ENCODE measurements around the gene RAB18.
A peak's percentile ranks its signal among the peaks of the same experiment; 100 is the strongest.

RAB18 gene

DNA sequence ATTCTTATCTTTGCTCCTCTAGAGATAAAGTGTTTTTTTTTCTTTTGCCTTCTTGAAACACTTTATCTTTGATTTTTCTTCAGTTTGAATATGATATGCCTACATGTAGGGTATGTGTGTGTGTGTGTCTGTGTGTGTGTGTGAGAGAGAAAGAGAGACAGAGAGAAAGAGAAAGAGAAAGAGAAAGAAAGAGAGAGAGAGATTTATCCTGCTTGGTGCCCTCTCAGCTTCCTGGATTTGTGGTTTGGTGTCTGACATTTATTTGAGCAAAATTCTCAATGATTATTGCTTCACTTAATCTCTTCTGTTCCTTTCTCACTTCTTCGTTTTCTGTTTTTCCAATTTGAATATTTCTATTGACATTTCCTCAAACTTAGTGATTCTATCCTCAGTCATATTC, 60.3 kb downstream of the RAB18 start:
- Histone ChIP-seq H3K27me3 (ENCODE audit: insufficient read depth, low read length, poor library complexity, severe bottlenecking) (no peaks in the 10 kb centered on the region), H3K9me3 (ENCODE audit: insufficient read depth, low read depth, low read length) (no peaks in the 10 kb centered on the region), H4K20me1 (ENCODE audit: insufficient read depth, low read length, poor library complexity, severe bottlenecking) (no peaks in the 10 kb centered on the region), H3K79me2 (ENCODE audit: insufficient read depth, low read length) (no peaks in the 10 kb centered on the region), H3K9ac (ENCODE audit: low read depth, low read length, poor library complexity, severe bottlenecking) (no peak overlapping the region), H3K9me2 (replicated peaks; ENCODE audit: low read depth, low read length) (no peaks in the 10 kb centered on the region), H3F3A (ENCODE audit: low read depth) (no peaks in the 10 kb centered on the region), H3K4me2 (ENCODE audit: low read depth, low read length, poor library complexity, severe bottlenecking) (peak overlapping the region; percentile 27), H3K4me3 (ENCODE audit: low read length, poor library complexity, severe bottlenecking) (peak overlapping the region; percentile 24), H3K36me3 (ENCODE audit: insufficient read depth, low read length) (no peaks in the 10 kb centered on the region), H2AFZ (ENCODE audit: low read length) (peak overlapping the region; percentile 32), H3K4me1 (ENCODE audit: insufficient read depth, low read length, poor library complexity, severe bottlenecking) (no peaks in the 10 kb centered on the region)
- TF ChIP-seq, protein P1, sequence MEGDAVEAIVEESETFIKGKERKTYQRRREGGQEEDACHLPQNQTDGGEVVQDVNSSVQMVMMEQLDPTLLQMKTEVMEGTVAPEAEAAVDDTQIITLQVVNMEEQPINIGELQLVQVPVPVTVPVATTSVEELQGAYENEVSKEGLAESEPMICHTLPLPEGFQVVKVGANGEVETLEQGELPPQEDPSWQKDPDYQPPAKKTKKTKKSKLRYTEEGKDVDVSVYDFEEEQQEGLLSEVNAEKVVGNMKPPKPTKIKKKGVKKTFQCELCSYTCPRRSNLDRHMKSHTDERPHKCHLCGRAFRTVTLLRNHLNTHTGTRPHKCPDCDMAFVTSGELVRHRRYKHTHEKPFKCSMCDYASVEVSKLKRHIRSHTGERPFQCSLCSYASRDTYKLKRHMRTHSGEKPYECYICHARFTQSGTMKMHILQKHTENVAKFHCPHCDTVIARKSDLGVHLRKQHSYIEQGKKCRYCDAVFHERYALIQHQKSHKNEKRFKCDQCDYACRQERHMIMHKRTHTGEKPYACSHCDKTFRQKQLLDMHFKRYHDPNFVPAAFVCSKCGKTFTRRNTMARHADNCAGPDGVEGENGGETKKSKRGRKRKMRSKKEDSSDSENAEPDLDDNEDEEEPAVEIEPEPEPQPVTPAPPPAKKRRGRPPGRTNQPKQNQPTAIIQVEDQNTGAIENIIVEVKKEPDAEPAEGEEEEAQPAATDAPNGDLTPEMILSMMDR (conservative IDR thresholded peaks at IDR 0.05; ENCODE audit: low read length) = no peak
- TF ChIP-seq EZH2phosphoT487 (IDR thresholded peaks at IDR 0.05; ENCODE audit: borderline replicate concordance) = no peak

DNA sequence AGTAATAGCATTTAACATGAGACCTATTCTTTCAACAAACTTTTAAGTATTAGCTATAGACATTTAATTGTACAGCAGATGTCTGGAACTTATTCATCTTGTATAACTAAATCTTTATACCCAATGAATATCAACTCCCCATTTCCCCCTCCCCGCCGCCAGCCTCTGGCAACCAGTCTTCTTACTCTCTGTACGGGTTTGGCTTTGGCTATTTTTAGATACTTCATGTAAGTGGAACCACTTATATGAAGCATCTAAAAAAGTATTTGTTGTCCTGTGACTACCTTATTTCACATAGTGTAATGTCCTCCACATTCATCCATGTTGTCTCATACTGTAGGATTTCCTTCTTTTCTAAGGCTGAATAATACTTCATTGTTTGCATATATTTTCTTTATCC, 60.8 kb downstream of the RAB18 start:
- Histone ChIP-seq H3K4me2 (ENCODE audit: low read depth, low read length, poor library complexity, severe bottlenecking) (no peak overlapping the region), H3F3A (ENCODE audit: low read depth) (no peaks in the 10 kb centered on the region), H2AFZ (ENCODE audit: low read length) (peak overlapping the region; percentile 32; the same call in 1 of the 2 replicates), H3K4me1 (ENCODE audit: insufficient read depth, low read length, poor library complexity, severe bottlenecking) (no peaks in the 10 kb centered on the region), H3K9ac (ENCODE audit: low read depth, low read length, poor library complexity, severe bottlenecking) (no peak overlapping the region), H4K20me1 (ENCODE audit: insufficient read depth, low read length, poor library complexity, severe bottlenecking) (no peaks in the 10 kb centered on the region), H3K4me3 (ENCODE audit: low read length, poor library complexity, severe bottlenecking) (no peak overlapping the region), H3K9me2 (replicated peaks; ENCODE audit: low read depth, low read length) (no peaks in the 10 kb centered on the region), H3K9me3 (ENCODE audit: insufficient read depth, low read depth, low read length) (no peaks in the 10 kb centered on the region), H3K79me2 (ENCODE audit: insufficient read depth, low read length) (no peaks in the 10 kb centered on the region), H3K27me3 (ENCODE audit: insufficient read depth, low read length, poor library complexity, severe bottlenecking) (no peaks in the 10 kb centered on the region), H3K36me3 (ENCODE audit: insufficient read depth, low read length) (no peaks in the 10 kb centered on the region)
- TF ChIP-seq, protein P1 (conservative IDR thresholded peaks at IDR 0.05; ENCODE audit: low read length) = no peak
- no peak for TF ChIP-seq EZH2phosphoT487 (IDR thresholded peaks at IDR 0.05; ENCODE audit: borderline replicate concordance)

GRCh38 chr10:27568196-27569175, 64.4 kb downstream of the RAB18 start:
- H3K27me3 ChIP-seq (ENCODE audit: insufficient read depth, low read length, poor library complexity, severe bottlenecking) = no peaks in the 10 kb centered on the region
- H2AFZ ChIP-seq (ENCODE audit: low read length) = no peak overlapping the region
- no peaks in the 10 kb centered on the region for H3F3A ChIP-seq (ENCODE audit: low read depth)
- H3K9me2 ChIP-seq (replicated peaks; ENCODE audit: low read depth, low read length) = no peaks in the 10 kb centered on the region
- H3K36me3 ChIP-seq (ENCODE audit: insufficient read depth, low read length) = no peaks in the 10 kb centered on the region
- H3K79me2 ChIP-seq (ENCODE audit: insufficient read depth, low read length) = no peaks in the 10 kb centered on the region
- no peak for TF ChIP-seq EZH2phosphoT487 (IDR thresholded peaks at IDR 0.05; ENCODE audit: borderline replicate concordance)
- TF ChIP-seq, protein P1 (conservative IDR thresholded peaks at IDR 0.05; ENCODE audit: low read length) = no peak
- no peak overlapping the region for H3K4me3 ChIP-seq (ENCODE audit: low read length, poor library complexity, severe bottlenecking)
- no peaks in the 10 kb centered on the region for H3K4me1 ChIP-seq (ENCODE audit: insufficient read depth, low read length, poor library complexity, severe bottlenecking)
- H3K4me2 ChIP-seq (ENCODE audit: low read depth, low read length, poor library complexity, severe bottlenecking) = no peak overlapping the region
- H3K9ac ChIP-seq (ENCODE audit: low read depth, low read length, poor library complexity, severe bottlenecking) = no peak overlapping the region
- H3K9me3 ChIP-seq (ENCODE audit: insufficient read depth, low read depth, low read length) = no peaks in the 10 kb centered on the region
- no peaks in the 10 kb centered on the region for H4K20me1 ChIP-seq (ENCODE audit: insufficient read depth, low read length, poor library complexity, severe bottlenecking)
